SK-N-SH treated with all-trans-retinoic acid at 6 μM for 48 hours (cell line): ENCODE measurements around the gene DOHH.

ENCODE experiments used
- ATAC-seq: fragments of 200-7000 bp; cut with Tn5 transposase; 3 replicates; pipeline ENCODE4 v1.9.1; 2020; ENCODE audit warnings: mild to moderate bottlenecking, moderate library complexity
- BACH2 ChIP-seq: fragments of 250-450 bp; sonication (Bioruptor Pico); IDR thresholded peaks from 2 replicates; pipeline ENCODE4 v1.9.0; 2021; ENCODE audit warnings: mild to moderate bottlenecking, borderline replicate concordance
- CREB5 ChIP-seq: fragments of 250-450 bp; sonication (Bioruptor Pico); IDR thresholded peaks from 2 replicates; pipeline ENCODE4 v1.5.1; 2020; ENCODE audit warnings: low read depth, mild to moderate bottlenecking, moderate library complexity
- CSDC2 ChIP-seq: fragments of 250-450 bp; sonication (Bioruptor Pico); IDR thresholded peaks from 2 replicates; pipeline ENCODE4 v1.5.0; 2020; ENCODE audit warnings: mild to moderate bottlenecking, moderate library complexity
- CSRNP3 ChIP-seq: fragments of 250-450 bp; sonication (Bioruptor Pico); IDR thresholded peaks from 2 replicates; pipeline ENCODE4 v1.5.1; 2021; ENCODE audit warnings: mild to moderate bottlenecking, moderate library complexity
- ESRRG ChIP-seq: fragments of 250-450 bp; sonication (Bioruptor Pico); IDR thresholded peaks from 2 replicates; pipeline ENCODE4 v1.6.1; 2021; ENCODE audit warnings: mild to moderate bottlenecking
- GLIS3 ChIP-seq: fragments of 250-450 bp; sonication (Bioruptor Pico); IDR thresholded peaks from 2 replicates; pipeline ENCODE4 v1.5.0; 2020; ENCODE audit warnings: mild to moderate bottlenecking, moderate library complexity
- ISL1 ChIP-seq: fragments of 250-450 bp; sonication (Bioruptor Pico); IDR thresholded peaks from 2 replicates; pipeline ENCODE4 v2.1.2; 2022; ENCODE audit warnings: mild to moderate bottlenecking, moderate library complexity
- OSR1 ChIP-seq: fragments of 250-450 bp; sonication (Bioruptor Pico); IDR thresholded peaks from 2 replicates; pipeline ENCODE4 v1.8.0; 2022; ENCODE audit warnings: moderate library complexity, mild to moderate bottlenecking, inconsistent platforms
- PPARA ChIP-seq: fragments of 250-450 bp; sonication (Bioruptor Pico); IDR thresholded peaks from 2 replicates; pipeline ENCODE4 v1.5.0; 2020; ENCODE audit warnings: mild to moderate bottlenecking, borderline replicate concordance
- RARB ChIP-seq: fragments of 250-450 bp; sonication (Bioruptor Pico); IDR thresholded peaks from 2 replicates; pipeline ENCODE4 v1.8.0; 2021; ENCODE audit warnings: mild to moderate bottlenecking, moderate library complexity
- SNAI2 ChIP-seq: fragments of 250-450 bp; sonication (Bioruptor Pico); IDR thresholded peaks from 2 replicates; pipeline ENCODE4 v1.5.0; 2020; ENCODE audit warnings: mild to moderate bottlenecking, moderate library complexity
- TCF4 ChIP-seq: fragments of 250-450 bp; sonication (Bioruptor Pico); IDR thresholded peaks from 2 replicates; pipeline ENCODE4 v1.8.0; 2021; ENCODE audit warnings: mild to moderate bottlenecking, moderate library complexity, borderline replicate concordance
- ZC3H10 ChIP-seq: fragments of 250-450 bp; sonication (Bioruptor Pico); IDR thresholded peaks from 2 replicates; pipeline ENCODE4 v1.5.1; 2021; ENCODE audit warnings: mild to moderate bottlenecking, moderate library complexity
- ZFP3 ChIP-seq: fragments of 250-450 bp; sonication (Bioruptor Pico); IDR thresholded peaks from 2 replicates; pipeline ENCODE4 v1.5.0; 2020; ENCODE audit warnings: mild to moderate bottlenecking, moderate library complexity
- ZFP30 ChIP-seq: fragments of 450-650 bp; formaldehyde crosslinking; IDR thresholded peaks from 2 replicates; pipeline ENCODE4 v1.5.0; 2022; ENCODE audit warnings: mild to moderate bottlenecking, moderate library complexity
- ZNF565 ChIP-seq: fragments of 450-650 bp; formaldehyde crosslinking; conservative IDR thresholded peaks from 2 replicates; pipeline ENCODE4 v1.5.0; 2020; ENCODE audit warnings: low read depth, mild to moderate bottlenecking, moderate library complexity
- ZNF70 ChIP-seq: fragments of 450-650 bp; formaldehyde crosslinking; IDR thresholded peaks from 2 replicates; pipeline ENCODE4 v1.5.0; 2020; ENCODE audit warnings: mild to moderate bottlenecking, moderate library complexity
- ZNF8 ChIP-seq: fragments of 450-650 bp; formaldehyde crosslinking; IDR thresholded peaks from 2 replicates; pipeline ENCODE4 v1.5.0; 2020; ENCODE audit warnings: mild to moderate bottlenecking, moderate library complexity
- TF ChIP-seq, protein P1 (sequence below): fragments of 250-450 bp; sonication (Bioruptor Pico); IDR thresholded peaks from 2 replicates; pipeline ENCODE4 v1.8.0; 2020; ENCODE audit warnings: mild to moderate bottlenecking, moderate library complexity, borderline replicate concordance
- TF ChIP-seq, protein P2 (sequence below): fragments of 250-450 bp; sonication (Bioruptor Pico); IDR thresholded peaks from 2 replicates; pipeline ENCODE4 v1.8.0; 2021; ENCODE audit warnings: low read depth, mild to moderate bottlenecking, moderate library complexity, borderline replicate concordance

DOHH gene

GRCh38 chr19:3452171-3452941 is 48.1 kb downstream of the DOHH start:
- no peak for ATAC-seq
- TF ChIP-seq, protein P1, sequence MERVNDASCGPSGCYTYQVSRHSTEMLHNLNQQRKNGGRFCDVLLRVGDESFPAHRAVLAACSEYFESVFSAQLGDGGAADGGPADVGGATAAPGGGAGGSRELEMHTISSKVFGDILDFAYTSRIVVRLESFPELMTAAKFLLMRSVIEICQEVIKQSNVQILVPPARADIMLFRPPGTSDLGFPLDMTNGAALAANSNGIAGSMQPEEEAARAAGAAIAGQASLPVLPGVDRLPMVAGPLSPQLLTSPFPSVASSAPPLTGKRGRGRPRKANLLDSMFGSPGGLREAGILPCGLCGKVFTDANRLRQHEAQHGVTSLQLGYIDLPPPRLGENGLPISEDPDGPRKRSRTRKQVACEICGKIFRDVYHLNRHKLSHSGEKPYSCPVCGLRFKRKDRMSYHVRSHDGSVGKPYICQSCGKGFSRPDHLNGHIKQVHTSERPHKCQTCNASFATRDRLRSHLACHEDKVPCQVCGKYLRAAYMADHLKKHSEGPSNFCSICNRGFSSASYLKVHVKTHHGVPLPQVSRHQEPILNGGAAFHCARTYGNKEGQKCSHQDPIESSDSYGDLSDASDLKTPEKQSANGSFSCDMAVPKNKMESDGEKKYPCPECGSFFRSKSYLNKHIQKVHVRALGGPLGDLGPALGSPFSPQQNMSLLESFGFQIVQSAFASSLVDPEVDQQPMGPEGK (CRISPR knock-in tag) = no peak
- TF ChIP-seq GLIS3 (CRISPR knock-in tag) (no peak), ZFP30 (no peak), ZNF8 (no peak), TCF4 (CRISPR knock-in tag) (no peak), CSDC2 (CRISPR knock-in tag) (no peak), PPARA (CRISPR knock-in tag) (no peak), ESRRG (CRISPR knock-in tag) (no peak), CREB5 (CRISPR knock-in tag) (no peak), OSR1 (no peak)

GRCh38 chr19:3451451-3451866 is 49.0 kb downstream of the DOHH start:
- ATAC-seq = no peak
- TF ChIP-seq CSRNP3 (no peak), ISL1 (no peak), SNAI2 (CRISPR knock-in tag) (no peak), ZNF70 (CRISPR knock-in tag) (no peak), CREB5 (CRISPR knock-in tag) (no peak), ZNF565 (CRISPR knock-in tag) (no peak), CSDC2 (CRISPR knock-in tag) (no peak), OSR1 (no peak), ZNF8 (no peak), ZC3H10 (CRISPR knock-in tag) (no peak), GLIS3 (CRISPR knock-in tag) (no peak), BACH2 (CRISPR knock-in tag) (no peak), RARB (CRISPR knock-in tag) (no peak), ZFP3 (no peak)
- TF ChIP-seq, protein P1 (CRISPR knock-in tag) = no peak
- TF ChIP-seq, all 23 proteins: peak for 0

- TF ChIP-seq, protein P2, sequence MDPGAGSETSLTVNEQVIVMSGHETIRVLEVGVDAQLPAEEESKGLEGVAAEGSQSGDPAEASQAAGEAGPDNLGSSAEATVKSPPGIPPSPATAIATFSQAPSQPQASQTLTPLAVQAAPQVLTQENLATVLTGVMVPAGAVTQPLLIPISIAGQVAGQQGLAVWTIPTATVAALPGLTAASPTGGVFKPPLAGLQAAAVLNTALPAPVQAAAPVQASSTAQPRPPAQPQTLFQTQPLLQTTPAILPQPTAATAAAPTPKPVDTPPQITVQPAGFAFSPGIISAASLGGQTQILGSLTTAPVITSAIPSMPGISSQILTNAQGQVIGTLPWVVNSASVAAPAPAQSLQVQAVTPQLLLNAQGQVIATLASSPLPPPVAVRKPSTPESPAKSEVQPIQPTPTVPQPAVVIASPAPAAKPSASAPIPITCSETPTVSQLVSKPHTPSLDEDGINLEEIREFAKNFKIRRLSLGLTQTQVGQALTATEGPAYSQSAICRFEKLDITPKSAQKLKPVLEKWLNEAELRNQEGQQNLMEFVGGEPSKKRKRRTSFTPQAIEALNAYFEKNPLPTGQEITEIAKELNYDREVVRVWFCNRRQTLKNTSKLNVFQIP (CRISPR knock-in tag) = no peak
- TF ChIP-seq ISL1 = no peak
- peak; percentile 15; the same call in 1 of the 2 replicates for TF ChIP-seq ZC3H10 (CRISPR knock-in tag)
- no peak for TF ChIP-seq ZNF8
- TF ChIP-seq CREB5 (CRISPR knock-in tag) = peak; percentile 78
- peak; percentile 93 for ATAC-seq
Observed at GRCh38 chr19:3450796-3451411, 49.6 kb downstream of the DOHH start.
